Neuronal stem cell (in vitro differentiated cells): ENCODE results near the gene PSRC1.

Source experiments
- DNase-seq: peaks from one replicate; pipeline ENCODE4 v3.0.0-alpha.2; 2013; ENCODE audit warnings: low spot score
- H2AFZ ChIP-seq: one replicate; pipeline ENCODE4 v1.6.1; 2013; ENCODE audit warnings: mild to moderate bottlenecking, low read length, inconsistent platforms
- H2AK5ac ChIP-seq: 2 replicates; pipeline ENCODE4 v1.6.1; 2013; ENCODE audit warnings: low read depth, mild to moderate bottlenecking, inconsistent platforms, low read length, moderate library complexity, mixed read lengths
- H2BK120ac ChIP-seq: 2 replicates; pipeline ENCODE4 v1.6.1; 2013; ENCODE audit warnings: low read depth, mild to moderate bottlenecking, inconsistent platforms, low read length, moderate library complexity, mixed read lengths
- H2BK12ac ChIP-seq: one replicate; pipeline ENCODE4 v1.6.1; 2013; ENCODE audit warnings: low read length, inconsistent platforms
- H2BK15ac ChIP-seq: 2 replicates; pipeline ENCODE4 v1.6.1; 2013; ENCODE audit warnings: mild to moderate bottlenecking, low read length, inconsistent platforms, mixed read lengths
- H2BK5ac ChIP-seq: one replicate; pipeline ENCODE4 v1.6.1; 2013; ENCODE audit warnings: inconsistent platforms, mild to moderate bottlenecking, low read length, moderate library complexity
- H3K14ac ChIP-seq: one replicate; pipeline ENCODE4 v1.6.1; 2013; ENCODE audit warnings: low read length, inconsistent platforms
- H3K18ac ChIP-seq: 2 replicates; pipeline ENCODE4 v1.6.1; 2013; ENCODE audit warnings: low read length, inconsistent platforms
- H3K23ac ChIP-seq: 2 replicates; pipeline ENCODE4 v1.6.1; 2013; ENCODE audit warnings: low read depth, mild to moderate bottlenecking, mixed read lengths, low read length, inconsistent platforms; ENCODE audit not compliant: poor library complexity
- H3K27ac ChIP-seq: replicated peaks from 3 replicates; pipeline ENCODE4 v1.5.1; 2013; ENCODE audit warnings: low read length, inconsistent platforms
- H3K27me3 ChIP-seq, 3 experiments: 2 replicates each; pipeline ENCODE4 v1.6.1; 2013; ENCODE audit warnings: low read length in 3 of 3, mild to moderate bottlenecking in 2 of 3, inconsistent platforms in 1 of 3, low read depth in 1 of 3, mixed read lengths in 1 of 3, moderate library complexity in 1 of 3; ENCODE audit not compliant: control insufficient read depth in 3 of 3, insufficient read depth in 3 of 3
- H3K36me3 ChIP-seq, 2 donors: replicated peaks in 1 of 2; 2 replicates each; pipeline ENCODE4 v1.6.1; 2013; ENCODE audit warnings: low read length in 2 of 2; ENCODE audit not compliant: control insufficient read depth in 2 of 2, insufficient read depth in 2 of 2
- H3K4ac ChIP-seq: 2 replicates; pipeline ENCODE4 v1.6.1; 2013; ENCODE audit warnings: inconsistent platforms, mild to moderate bottlenecking, low read length, moderate library complexity
- H3K4me1 ChIP-seq, 2 donors: 1 replicate in 1 of 2; 2 replicates in 1 of 2; pipeline ENCODE4 v1.6.1; 2013; ENCODE audit warnings: low read length in 2 of 2, low read depth in 1 of 2; ENCODE audit not compliant: control insufficient read depth in 2 of 2, insufficient read depth in 1 of 2
- H3K4me2 ChIP-seq: one replicate; pipeline ENCODE4 v1.6.1; 2013; ENCODE audit warnings: mild to moderate bottlenecking, low read length, inconsistent platforms; ENCODE audit not compliant: insufficient read depth, poor library complexity, severe bottlenecking
- H3K4me3 ChIP-seq, 2 donors: 2 replicates each; pipeline ENCODE4 v1.5.1; 2013; ENCODE audit warnings: low read length in 2 of 2, mild to moderate bottlenecking in 2 of 2, inconsistent platforms in 1 of 2, moderate library complexity in 1 of 2
- H3K79me1 ChIP-seq: one replicate; pipeline ENCODE4 v1.6.1; 2013; ENCODE audit warnings: low read depth, mild to moderate bottlenecking, inconsistent platforms, low read length, moderate library complexity
- H3K9ac ChIP-seq: one replicate; pipeline ENCODE4 v1.6.1; 2013; ENCODE audit warnings: mild to moderate bottlenecking, low read depth, low read length, inconsistent platforms; ENCODE audit not compliant: poor library complexity
- H3K9me3 ChIP-seq, 2 donors: replicated peaks in 1 of 2; 2 replicates each; pipeline versions ENCODE3 to v1.6.1; 2013; ENCODE audit warnings: low read length in 2 of 2, mild to moderate bottlenecking in 2 of 2, inconsistent platforms in 1 of 2, low read depth in 1 of 2, mixed read lengths in 1 of 2, moderate library complexity in 1 of 2; ENCODE audit not compliant: control insufficient read depth in 2 of 2, insufficient read depth in 1 of 2
- H4K8ac ChIP-seq: one replicate; pipeline ENCODE4 v1.6.1; 2013; ENCODE audit warnings: low read depth, mild to moderate bottlenecking, inconsistent platforms, low read length, moderate library complexity
- H4K91ac ChIP-seq: one replicate; pipeline ENCODE4 v1.6.1; 2013; ENCODE audit warnings: low read length, low read depth, mild to moderate bottlenecking, inconsistent platforms; ENCODE audit not compliant: poor library complexity
- WGBS, 2 donors: extraction: QIAGEN DNeasy Blood & Tissue Kit; methylation state at CpG; one replicate each; pipeline ENCODE4 v1.1.7; 2013; ENCODE audit warnings: missing lambda C conversion rate in 2 of 2, mixed read lengths in 1 of 2; ENCODE audit not compliant: insufficient read length in 2 of 2, insufficient replicate concordance in 1 of 2; ENCODE audit errors: extremely low coverage in 2 of 2; 5-methylcytosine and 5-hydroxymethylcytosine counted together

PSRC1 gene

GRCh38 chr1:109265016-109265415 is 17.9 kb downstream of the PSRC1 start:
- no peak overlapping the region for H3K4me3 ChIP-seq
- WGBS, 2 donors, result no CpG with 5 or more reads among the region's 4 CpGs

GRCh38 chr1:109264379-109264755 is 18.6 kb downstream of the PSRC1 start:
- H3K4ac ChIP-seq, result no peak overlapping the region
- H3K36me3 ChIP-seq, result peaks cover 77 to 90% of the 10 kb centered on the region in 2 donors
- no peak overlapping the region for H3K18ac ChIP-seq
- no peak for DNase-seq
- H2AK5ac ChIP-seq, result peak overlapping the region; percentile 3
- no peak overlapping the region for H4K91ac ChIP-seq
- no peak overlapping the region for H2BK15ac ChIP-seq
- no peak overlapping the region for H2BK12ac ChIP-seq
- H3K14ac ChIP-seq, result no peak overlapping the region
- H3K23ac ChIP-seq, result peak overlapping the region; percentile 27
- H3K27me3 ChIP-seq, result no peaks in the 10 kb centered on the region
- H3K4me1 ChIP-seq, result peaks cover 13 to 17% of the 10 kb centered on the region in 2 donors
- H2AFZ ChIP-seq, result no peak overlapping the region
- no peak overlapping the region for H3K27ac ChIP-seq
- no peak overlapping the region for H2BK120ac ChIP-seq
- peaks cover 0 to 2% of the 10 kb centered on the region in 2 donors for H3K9me3 ChIP-seq
- H3K4me3 ChIP-seq, result no peak overlapping the region
- no peak overlapping the region for H4K8ac ChIP-seq
- H2BK5ac ChIP-seq, result no peak overlapping the region
- no CpG with 5 or more reads among the region's 9 CpGs for WGBS, 2 donors
- no peak overlapping the region for H3K9ac ChIP-seq
- no peak overlapping the region for H3K4me2 ChIP-seq
- peaks cover 16% of the 10 kb centered on the region for H3K79me1 ChIP-seq

More at GRCh38 chr1:109265016-109265415, 17.9 kb downstream of the PSRC1 start:
- H2BK120ac ChIP-seq, result no peak overlapping the region
- DNase-seq, result no peak
- no peak overlapping the region for H3K14ac ChIP-seq
- H2BK12ac ChIP-seq, result no peak overlapping the region
- H3K4me1 ChIP-seq, result peaks cover 8 to 12% of the 10 kb centered on the region in 2 donors
- H4K8ac ChIP-seq, result no peak overlapping the region
- no peak overlapping the region for H3K27ac ChIP-seq
- peaks cover 84 to 95% of the 10 kb centered on the region in 2 donors for H3K36me3 ChIP-seq
- no peak overlapping the region for H2AFZ ChIP-seq
- H4K91ac ChIP-seq, result no peak overlapping the region
- H3K23ac ChIP-seq, result no peak overlapping the region
- H2BK5ac ChIP-seq, result peak overlapping the region; percentile 4
- H3K9me3 ChIP-seq, result peaks cover 0 to 2% of the 10 kb centered on the region in 2 donors
- H3K79me1 ChIP-seq, result peaks cover 18% of the 10 kb centered on the region
- H2BK15ac ChIP-seq, result no peak overlapping the region
- no peak overlapping the region for H3K4ac ChIP-seq
- H3K9ac ChIP-seq, result peak overlapping the region; percentile 66
- no peak overlapping the region for H3K18ac ChIP-seq
- H3K4me2 ChIP-seq, result no peak overlapping the region
- H2AK5ac ChIP-seq, result no peak overlapping the region
- no peaks in the 10 kb centered on the region for H3K27me3 ChIP-seq

GRCh38 chr1:109263597-109264378 is 19.2 kb downstream of the PSRC1 start:
- Histone ChIP-seq H2AK5ac (peak overlapping the region; percentile 94), H4K8ac (peak overlapping the region; percentile 66), H2AFZ (no peak overlapping the region), H3K36me3 (peaks cover 75 to 90% of the 10 kb centered on the region in 2 donors), H3K27me3 (no peaks in the 10 kb centered on the region), H3K4ac (peak overlapping the region; percentile 71), H3K79me1 (peaks cover 16% of the 10 kb centered on the region), H3K27ac (no peak overlapping the region), H3K23ac (no peak overlapping the region), H3K4me3 (no peak overlapping the region), H3K14ac (no peak overlapping the region), H3K4me2 (no peak overlapping the region), H3K9ac (peak overlapping the region; percentile 63), H3K4me1 (peaks cover 19 to 23% of the 10 kb centered on the region in 2 donors), H4K91ac (no peak overlapping the region), H2BK120ac (peak overlapping the region; percentile 77), H2BK15ac (peak overlapping the region; percentile 74), H3K18ac (peak overlapping the region; percentile 84), H3K9me3 (peaks cover 0 to 2% of the 10 kb centered on the region in 2 donors), H2BK12ac (no peak overlapping the region), H2BK5ac (no peak overlapping the region)
- peak; percentile 75 for DNase-seq
- WGBS, 2 donors, result no CpG with 5 or more reads among the region's 29 CpGs

- no peak for DNase-seq
- peak overlapping the region; percentile 77 for H2BK120ac ChIP-seq
- peaks cover 72 to 90% of the 10 kb centered on the region in 2 donors for H3K36me3 ChIP-seq
- peak overlapping the region; percentile 95 for H2BK12ac ChIP-seq
- WGBS, 2 donors, result no CpG with 5 or more reads among the region's 12 CpGs
- H3K14ac ChIP-seq, result no peak overlapping the region
- no peaks in the 10 kb centered on the region for H3K27me3 ChIP-seq
- peak overlapping the region; percentile 63 for H3K9ac ChIP-seq
- H2BK15ac ChIP-seq, result peak overlapping the region; percentile 74
- no peak overlapping the region for H2AFZ ChIP-seq
- peaks cover 22 to 27% of the 10 kb centered on the region in 2 donors for H3K4me1 ChIP-seq
- no peak overlapping the region for H3K4me3 ChIP-seq
- H3K9me3 ChIP-seq, result peaks cover 0 to 2% of the 10 kb centered on the region in 2 donors
- peak overlapping the region; percentile 94 for H2AK5ac ChIP-seq
- peaks cover 18% of the 10 kb centered on the region for H3K79me1 ChIP-seq
- peak overlapping the region; percentile 66 for H4K8ac ChIP-seq
- H4K91ac ChIP-seq, result no peak overlapping the region
- peak overlapping the region; percentile 16 for H3K23ac ChIP-seq
- peak overlapping the region; percentile 84 for H3K18ac ChIP-seq
- no peak overlapping the region for H3K27ac ChIP-seq
- H3K4ac ChIP-seq, result peak overlapping the region; percentile 71
- no peak overlapping the region for H2BK5ac ChIP-seq
- H3K4me2 ChIP-seq, result no peak overlapping the region
Observed at GRCh38 chr1:109263234-109263596, 19.7 kb downstream of the PSRC1 start.
